Parathyroid adenoma (tissue), 2 donors: Measurements from ENCODE around the gene KLF1.

Experiments
- H2AFZ ChIP-seq: fragments of 300-600 bp; sonication (generic); one replicate; pipeline ENCODE4 v1.7.0; 2017; ENCODE audit warnings: antibody characterized with exemption, mild to moderate bottlenecking
- H3K27ac ChIP-seq: fragments of 300-600 bp; sonication (generic); one replicate; pipeline ENCODE4 v1.7.0; 2017
- H3K27me3 ChIP-seq: fragments of 300-600 bp; sonication (generic); one replicate; pipeline ENCODE4 v1.7.0; 2017; ENCODE audit warnings: low read length; ENCODE audit not compliant: control insufficient read depth, insufficient read depth
- H3K36me3 ChIP-seq: fragments of 300-600 bp; sonication (generic); one replicate; pipeline ENCODE4 v1.7.0; 2017; ENCODE audit warnings: low read length; ENCODE audit not compliant: control insufficient read depth, insufficient read depth
- H3K4me1 ChIP-seq: fragments of 300-600 bp; sonication (generic); one replicate; pipeline ENCODE4 v1.7.0; 2017; ENCODE audit warnings: control low read depth
- H3K4me2 ChIP-seq: fragments of 300-600 bp; sonication (generic); one replicate; pipeline ENCODE4 v1.7.0; 2017; ENCODE audit warnings: low read length
- H3K4me3 ChIP-seq: fragments of 300-600 bp; sonication (generic); one replicate; pipeline ENCODE4 v1.7.0; 2017; ENCODE audit warnings: low read depth, low read length
- H3K79me2 ChIP-seq: fragments of 300-600 bp; sonication (generic); one replicate; pipeline ENCODE4 v1.7.0; 2017; ENCODE audit warnings: control low read depth
- H3K9ac ChIP-seq: fragments of 300-600 bp; sonication (generic); one replicate; pipeline ENCODE4 v1.7.0; 2017; ENCODE audit warnings: mild to moderate bottlenecking
- H3K9me3 ChIP-seq: fragments of 300-600 bp; sonication (generic); one replicate; pipeline ENCODE4 v1.7.0; 2017; ENCODE audit warnings: low read length; ENCODE audit not compliant: control insufficient read depth
- CTCF ChIP-seq: fragments of 300-600 bp; sonication (generic); IDR thresholded peaks from one replicate; pipeline ENCODE4 v1.7.0; 2017; ENCODE audit warnings: antibody characterized with exemption, mild to moderate bottlenecking
- donor health status: primary hyperparathyroidism.

Gene KLF1

GRCh38 chr19:12868540-12869112, 18.4 kb downstream of the KLF1 start:
- H3K36me3 ChIP-seq: no peaks in the 10 kb centered on the region
- no peak overlapping the region for H3K4me2 ChIP-seq
- no peak overlapping the region for H3K27ac ChIP-seq
- H3K4me1 ChIP-seq: no peaks in the 10 kb centered on the region
- no peak overlapping the region for H2AFZ ChIP-seq
- no peaks in the 10 kb centered on the region for H3K9me3 ChIP-seq
- no peaks in the 10 kb centered on the region for H3K27me3 ChIP-seq
- no peak overlapping the region for H3K9ac ChIP-seq
- H3K79me2 ChIP-seq: no peaks in the 10 kb centered on the region
- TF ChIP-seq CTCF: no peak
- H3K4me3 ChIP-seq: no peak overlapping the region

GRCh38 chr19:12867120-12868099, 19.6 kb downstream of the KLF1 start:
- no peaks in the 10 kb centered on the region for H3K27me3 ChIP-seq
- no peaks in the 10 kb centered on the region for H3K9me3 ChIP-seq
- no peak overlapping the region for H2AFZ ChIP-seq
- TF ChIP-seq CTCF: no peak
- H3K36me3 ChIP-seq: no peaks in the 10 kb centered on the region
- no peak overlapping the region for H3K9ac ChIP-seq
- no peak overlapping the region for H3K4me3 ChIP-seq
- H3K79me2 ChIP-seq: no peaks in the 10 kb centered on the region
- no peaks in the 10 kb centered on the region for H3K4me1 ChIP-seq
- no peak overlapping the region for H3K4me2 ChIP-seq
- H3K27ac ChIP-seq: no peak overlapping the region

- no peaks in the 10 kb centered on the region for H3K36me3 ChIP-seq
- H3K9me3 ChIP-seq: no peaks in the 10 kb centered on the region
- no peak overlapping the region for H3K4me3 ChIP-seq
- no peaks in the 10 kb centered on the region for H3K4me1 ChIP-seq
- no peak for TF ChIP-seq CTCF
- H2AFZ ChIP-seq: no peak overlapping the region
- no peaks in the 10 kb centered on the region for H3K79me2 ChIP-seq
- H3K9ac ChIP-seq: no peak overlapping the region
- H3K27me3 ChIP-seq: no peaks in the 10 kb centered on the region
- no peak overlapping the region for H3K27ac ChIP-seq
- H3K4me2 ChIP-seq: no peak overlapping the region
These were observed 20.4 kb downstream of the KLF1 start for GRCh38 chr19:12866416-12867119.

- no peak overlapping the region for H3K27ac ChIP-seq
- no peaks in the 10 kb centered on the region for H3K36me3 ChIP-seq
- H3K27me3 ChIP-seq: no peaks in the 10 kb centered on the region
- TF ChIP-seq CTCF: no peak
- no peak overlapping the region for H3K9ac ChIP-seq
- H3K9me3 ChIP-seq: no peaks in the 10 kb centered on the region
- H3K4me1 ChIP-seq: no peaks in the 10 kb centered on the region
- no peak overlapping the region for H2AFZ ChIP-seq
- H3K79me2 ChIP-seq: no peaks in the 10 kb centered on the region
- no peak overlapping the region for H3K4me3 ChIP-seq
- H3K4me2 ChIP-seq: no peak overlapping the region
These were observed 21.1 kb downstream of the KLF1 start for GRCh38 chr19:12865746-12866415.
